Measurements from ENCODE around the gene UNC5C. TPM values are rescaled to one million over a fixed set of nuclear protein-coding genes. Genes with fewer than 3 reads are reported as not detected.

Gene UNC5C
- polyA plus RNA-seq, 1 donor (not counting 4 experiments of a cell fraction or from before 2014, with no cell fraction given), result not detected

DNA sequence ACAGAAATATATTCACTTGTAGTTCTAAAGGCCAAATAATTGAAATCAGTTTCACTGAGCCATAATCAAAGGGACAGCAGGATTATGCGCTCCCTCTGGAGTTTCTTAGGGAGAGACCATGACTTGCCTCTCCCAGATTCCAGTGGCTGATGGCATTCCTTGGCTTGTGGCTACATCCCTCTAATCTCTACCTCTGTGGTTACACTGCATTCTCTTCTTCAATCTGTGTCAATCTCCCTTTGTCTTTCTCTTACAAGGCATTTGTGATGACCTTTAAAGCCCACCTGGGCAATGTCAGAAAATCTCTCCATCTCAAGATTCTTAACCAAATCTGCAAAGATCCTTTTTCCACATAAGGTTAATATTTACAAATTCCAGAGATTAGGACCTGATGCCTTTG lies 260.2 kb downstream of the UNC5C start:
- DNase-seq (ENCODE audit: low read depth, low spot score) (no peak), FAIRE-seq (no peak)
- TF ChIP-seq CTCF (optimal IDR thresholded peaks at IDR 0.05 in 1 of 3, IDR thresholded peaks at IDR 0.05 in 1 of 3, conservative IDR thresholded peaks at IDR 0.05 in 1 of 3; ENCODE audit: extremely low read depth in 1 of 3, insufficient read depth in 2 of 3, low read length in 3 of 3) (no peak), EZH2 (IDR thresholded peaks at IDR 0.05; ENCODE audit: low read length) (no peak)
- Histone ChIP-seq H3K9ac (ENCODE audit: control insufficient read depth, extremely low read depth, insufficient read depth, low read length) (no peak overlapping the region), H3K27me3 (ENCODE audit: control insufficient read depth, extremely low read depth, insufficient read depth, low read length) (no peaks in the 10 kb centered on the region), H3K36me3 (ENCODE audit: control insufficient read depth in 2 of 2, extremely low read depth in 1 of 2, insufficient read depth in 2 of 2, low read length in 2 of 2) (no peaks in the 10 kb centered on the region), H3K9me1 (ENCODE audit: control insufficient read depth, extremely low read depth, insufficient read depth, low read length) (no peaks in the 10 kb centered on the region), H3K9me3 (ENCODE audit: control insufficient read depth, low read depth, low read length) (no peaks in the 10 kb centered on the region), H4K20me1 (ENCODE audit: control insufficient read depth, extremely low read depth, insufficient read depth, low read length) (no peaks in the 10 kb centered on the region), H3K27ac (ENCODE audit: control insufficient read depth, insufficient read depth, low read length) (no peak overlapping the region), H3K4me3 (ENCODE audit: control insufficient read depth in 2 of 3, extremely low read depth in 1 of 3, insufficient read depth in 2 of 3, low read depth in 1 of 3, low read length in 3 of 3) (no peak overlapping the region), H3K79me2 (ENCODE audit: control insufficient read depth, insufficient read depth, low read length) (no peaks in the 10 kb centered on the region), H3K4me1 (ENCODE audit: control insufficient read depth, extremely low read depth, insufficient read depth, low read length) (no peaks in the 10 kb centered on the region), H3K4me2 (ENCODE audit: control insufficient read depth, extremely low read depth, insufficient read depth, low read depth, low read length) (no peak overlapping the region), H2AFZ (ENCODE audit: control insufficient read depth, low read length) (no peak overlapping the region)
- dilution Hi-C loops (cut with MboI; ENCODE audit: extremely low pct_ligation_motif_present, low sequenced_read_pairs), result no loop called here

- Histone ChIP-seq H4K20me1 (ENCODE audit: control insufficient read depth, extremely low read depth, insufficient read depth, low read length) (no peaks in the 10 kb centered on the region), H3K9ac (ENCODE audit: control insufficient read depth, extremely low read depth, insufficient read depth, low read length) (no peak overlapping the region), H3K9me3 (ENCODE audit: control insufficient read depth, low read depth, low read length) (no peaks in the 10 kb centered on the region), H3K4me1 (ENCODE audit: control insufficient read depth, extremely low read depth, insufficient read depth, low read length) (no peaks in the 10 kb centered on the region), H3K4me3 (ENCODE audit: control insufficient read depth in 2 of 3, extremely low read depth in 1 of 3, insufficient read depth in 2 of 3, low read depth in 1 of 3, low read length in 3 of 3) (no peak overlapping the region), H3K27me3 (ENCODE audit: control insufficient read depth, extremely low read depth, insufficient read depth, low read length) (no peaks in the 10 kb centered on the region), H2AFZ (ENCODE audit: control insufficient read depth, low read length) (no peak overlapping the region), H3K4me2 (ENCODE audit: control insufficient read depth, extremely low read depth, insufficient read depth, low read depth, low read length) (no peak overlapping the region), H3K36me3 (ENCODE audit: control insufficient read depth in 2 of 2, extremely low read depth in 1 of 2, insufficient read depth in 2 of 2, low read length in 2 of 2) (no peaks in the 10 kb centered on the region), H3K9me1 (ENCODE audit: control insufficient read depth, extremely low read depth, insufficient read depth, low read length) (no peaks in the 10 kb centered on the region), H3K79me2 (ENCODE audit: control insufficient read depth, insufficient read depth, low read length) (no peaks in the 10 kb centered on the region), H3K27ac (ENCODE audit: control insufficient read depth, insufficient read depth, low read length) (no peak overlapping the region)
- no peak for TF ChIP-seq EZH2 (IDR thresholded peaks at IDR 0.05; ENCODE audit: low read length)
- no peak for TF ChIP-seq CTCF (optimal IDR thresholded peaks at IDR 0.05 in 1 of 3, IDR thresholded peaks at IDR 0.05 in 1 of 3, conservative IDR thresholded peaks at IDR 0.05 in 1 of 3; ENCODE audit: extremely low read depth in 1 of 3, insufficient read depth in 2 of 3, low read length in 3 of 3)
- dilution Hi-C loops (cut with MboI; ENCODE audit: extremely low pct_ligation_motif_present, low sequenced_read_pairs), result no loop called here
- FAIRE-seq (no peak), DNase-seq (ENCODE audit: low read depth, low spot score) (no peak)
Observed at GRCh38 chr4:95285797-95286196, 263.0 kb downstream of the UNC5C start.

All from keratinocyte (primary cell).